IMR-90 (cell line): ENCODE results near the gene ZCWPW1. TPM values are rescaled to one million over a fixed set of nuclear protein-coding genes. Genes with fewer than 3 reads are reported as not detected.

Experiments used
- ATAC-seq: fragments of 200-7000 bp; cut with Tn5 transposase; 2 replicates; pipeline ENCODE4 v1.9.1; 2020; ENCODE audit warnings: low read depth, mild to moderate bottlenecking, moderate library complexity
- BruUV-seq: library from RNA; stranded (reverse); fragments of 400-500 nt; replicated peaks from 2 replicates; lab custom pipeline; 2021; lab: Mats Ljungman, UMichigan
- CTCF ChIA-PET: fragments of 300-600 bp; formaldehyde crosslinking; extraction: SDS; loops from one replicate; lab custom pipeline; 2021; ENCODE audit warnings: antibody characterized with exemption; lab: Yijun Ruan, JAX
- POLR2A ChIA-PET: fragments of 300-600 bp; sonication (Branson Sonifier 250); formaldehyde crosslinking; loops from one replicate; lab custom pipeline; 2022; ENCODE audit warnings: antibody characterized with exemption; ENCODE audit not compliant: unreplicated experiment; lab: Charles Lee
- DNase-seq: peaks from one replicate; pipeline ENCODE4 v3.0.0; 2013
- H2AFZ ChIP-seq: replicated peaks from 2 replicates; pipeline ENCODE3; 2013; ENCODE audit warnings: low read length, mild to moderate bottlenecking; ENCODE audit not compliant: poor library complexity
- H2AK5ac ChIP-seq: 2 replicates; pipeline ENCODE4 v1.6.1; 2013; ENCODE audit warnings: low read depth, low read length, inconsistent platforms
- H2AK9ac ChIP-seq: replicated peaks from 2 replicates; pipeline ENCODE3; 2013; ENCODE audit warnings: mild to moderate bottlenecking, low read depth, low read length, moderate library complexity; ENCODE audit not compliant: poor library complexity
- H2BK120ac ChIP-seq: 2 replicates; pipeline ENCODE4 v1.6.1; 2013; ENCODE audit warnings: low read depth, low read length, inconsistent platforms
- H2BK15ac ChIP-seq: 3 replicates; pipeline ENCODE4 v1.6.1; 2013; ENCODE audit warnings: low read depth, low read length, inconsistent platforms
- H2BK20ac ChIP-seq: 2 replicates; pipeline ENCODE4 v1.6.1; 2013; ENCODE audit warnings: low read depth, mild to moderate bottlenecking, inconsistent platforms, low read length, moderate library complexity
- H2BK5ac ChIP-seq: 2 replicates; pipeline ENCODE4 v1.6.1; 2013; ENCODE audit warnings: mild to moderate bottlenecking, low read depth, low read length, inconsistent platforms; ENCODE audit not compliant: poor library complexity, severe bottlenecking
- H3K14ac ChIP-seq: replicated peaks from 2 replicates; pipeline ENCODE4 v1.6.1; 2013; ENCODE audit warnings: low read depth, low read length, inconsistent platforms
- H3K18ac ChIP-seq: 2 replicates; pipeline ENCODE4 v1.6.1; 2013; ENCODE audit warnings: low read depth, low read length, control low read depth
- H3K23ac ChIP-seq: 2 replicates; pipeline ENCODE4 v1.6.1; 2013; ENCODE audit warnings: low read depth, low read length, inconsistent platforms
- H3K27ac ChIP-seq: 2 replicates; pipeline ENCODE4 v1.5.1; 2013; ENCODE audit warnings: mild to moderate bottlenecking, control low read depth, low read length; ENCODE audit not compliant: insufficient read depth
- H3K27me3 ChIP-seq: 2 replicates; pipeline ENCODE4 v1.6.1; 2013; ENCODE audit warnings: low read length; ENCODE audit not compliant: control insufficient read depth, insufficient read depth
- H3K36me3 ChIP-seq: 2 replicates; pipeline ENCODE4 v1.6.1; 2013; ENCODE audit warnings: low read length, mixed read lengths; ENCODE audit not compliant: control insufficient read depth, insufficient read depth
- H3K4ac ChIP-seq: 2 replicates; pipeline ENCODE4 v1.6.1; 2013; ENCODE audit warnings: low read depth, low read length, inconsistent platforms
- H3K4me1 ChIP-seq: 2 replicates; pipeline ENCODE4 v1.6.1; 2013; ENCODE audit warnings: low read length, mixed read lengths; ENCODE audit not compliant: control insufficient read depth, insufficient read depth
- H3K4me2 ChIP-seq: 2 replicates; pipeline ENCODE4 v1.6.1; 2013; ENCODE audit warnings: low read depth, mild to moderate bottlenecking, control low read depth, low read length, moderate library complexity
- H3K4me3 ChIP-seq: 2 replicates; pipeline ENCODE4 v1.5.1; 2013; ENCODE audit warnings: low read depth, mild to moderate bottlenecking, control low read depth, low read length, moderate library complexity; ENCODE audit not compliant: insufficient read depth
- H3K56ac ChIP-seq: 2 replicates; pipeline ENCODE4 v1.6.1; 2013; ENCODE audit warnings: low read length, inconsistent platforms; ENCODE audit not compliant: insufficient read depth; ENCODE audit errors: extremely low read depth
- H3K79me1 ChIP-seq, 2 experiments: 2 replicates each; pipeline ENCODE4 v1.6.1; 2013; ENCODE audit warnings: low read length in 2 of 2, inconsistent platforms in 1 of 2, low read depth in 1 of 2
- H3K9ac ChIP-seq: 2 replicates; pipeline ENCODE4 v1.6.1; 2013; ENCODE audit warnings: low read depth, low read length, control low read depth
- H3K9me1 ChIP-seq: 2 replicates; pipeline ENCODE4 v1.6.1; 2013; ENCODE audit warnings: low read length, inconsistent platforms; ENCODE audit not compliant: insufficient read depth
- H3K9me3 ChIP-seq: 2 replicates; pipeline ENCODE4 v1.6.1; 2013; ENCODE audit warnings: low read length; ENCODE audit not compliant: control insufficient read depth, insufficient read depth
- H4K20me1 ChIP-seq: 2 replicates; pipeline ENCODE4 v1.6.1; 2013; ENCODE audit warnings: low read length, inconsistent platforms; ENCODE audit not compliant: insufficient read depth
- H4K5ac ChIP-seq: 2 replicates; pipeline ENCODE4 v1.6.1; 2013; ENCODE audit warnings: mild to moderate bottlenecking, low read depth, low read length, control low read depth
- H4K8ac ChIP-seq, 2 experiments: 2 replicates each; pipeline ENCODE4 v1.6.1; 2013; ENCODE audit warnings: low read depth in 2 of 2, low read length in 2 of 2, control low read depth in 1 of 2, inconsistent platforms in 1 of 2
- H4K91ac ChIP-seq: 2 replicates; pipeline ENCODE4 v1.6.1; 2013; ENCODE audit warnings: low read depth, low read length, inconsistent platforms; ENCODE audit not compliant: insufficient read depth
- BHLHE40 ChIP-seq: fragments of 150-350 bp; IDR thresholded peaks from 2 replicates; pipeline ENCODE4 v1.6.1; 2016; ENCODE audit warnings: mild to moderate bottlenecking, low read depth, low read length
- CEBPB ChIP-seq: IDR thresholded peaks from 2 replicates; pipeline ENCODE4 v1.6.1; 2012; ENCODE audit warnings: low read depth, low read length, improper control_type of control experiment
- CHD1 ChIP-seq: IDR thresholded peaks from 2 replicates; pipeline ENCODE4 v1.6.1; 2012; ENCODE audit warnings: low read depth, low read length, improper control_type of control experiment
- CTCF ChIP-seq: conservative IDR thresholded peaks from 2 replicates; pipeline ENCODE4 v1.5.1; 2012; ENCODE audit warnings: mild to moderate bottlenecking, low read depth, low read length, improper control_type of control experiment
- FOS ChIP-seq: fragments of 150-350 bp; IDR thresholded peaks from 2 replicates; pipeline ENCODE4 v1.6.1; 2016; ENCODE audit warnings: low read depth, low read length
- MAFK ChIP-seq: IDR thresholded peaks from 2 replicates; pipeline ENCODE4 v1.6.1; 2012; ENCODE audit warnings: low read depth, low read length, improper control_type of control experiment
- MAZ ChIP-seq: IDR thresholded peaks from 2 replicates; pipeline ENCODE4 v1.6.1; 2012; ENCODE audit warnings: low read depth, mild to moderate bottlenecking, low read length, improper control_type of control experiment, moderate library complexity, borderline replicate concordance
- MXI1 ChIP-seq: IDR thresholded peaks from 2 replicates; pipeline ENCODE4 v1.6.1; 2012; ENCODE audit warnings: low read depth, mild to moderate bottlenecking, low read length, moderate library complexity, borderline replicate concordance
- NFE2L2 ChIP-seq: fragments of 150-350 bp; IDR thresholded peaks from 2 replicates; pipeline ENCODE4 v1.6.1; 2016; ENCODE audit warnings: low read depth, mild to moderate bottlenecking, low read length
- POLR2A ChIP-seq: IDR thresholded peaks from 2 replicates; pipeline ENCODE4 v1.6.1; 2012; ENCODE audit warnings: mild to moderate bottlenecking, low read depth, low read length
- RAD21 ChIP-seq: IDR thresholded peaks from 2 replicates; pipeline ENCODE4 v1.6.1; 2012; ENCODE audit warnings: low read length, improper control_type of control experiment
- RCOR1 ChIP-seq: IDR thresholded peaks from 2 replicates; pipeline ENCODE4 v1.6.1; 2012; ENCODE audit warnings: mild to moderate bottlenecking, low read length, improper control_type of control experiment; ENCODE audit not compliant: insufficient replicate concordance
- RFX5 ChIP-seq: IDR thresholded peaks from 2 replicates; pipeline ENCODE4 v1.8.0; 2012; ENCODE audit warnings: low read depth, mild to moderate bottlenecking, low read length, moderate library complexity
- SMC3 ChIP-seq: fragments of 150-350 bp; IDR thresholded peaks from 2 replicates; pipeline ENCODE4 v1.6.1; 2016; ENCODE audit warnings: low read depth, mild to moderate bottlenecking, antibody characterized with exemption, low read length, moderate library complexity
- USF2 ChIP-seq: fragments of 150-350 bp; IDR thresholded peaks from 2 replicates; pipeline ENCODE4 v1.6.1; 2017; ENCODE audit warnings: mild to moderate bottlenecking, antibody characterized with exemption, low read length, low read depth
- WGBS, 2 experiments: methylation state at CpG; one replicate each; pipeline versions ENCODE4 v1.1.5 to v1.1.7; 2013; ENCODE audit warnings: missing lambda C conversion rate in 2 of 2; ENCODE audit not compliant: insufficient read length in 1 of 2; ENCODE audit errors: extremely low coverage in 2 of 2; 5-methylcytosine and 5-hydroxymethylcytosine counted together
- dilution Hi-C: fragments of 300-500 bp; cut with HindIII; formaldehyde crosslinking; loops from one replicate; pipeline ENCODE4 v1.14.3; 2018; ENCODE audit warnings: low sequenced_read_pairs; ENCODE audit not compliant: unreplicated experiment
- in situ Hi-C: fragments of 300-500 bp; cut with MboI; formaldehyde crosslinking; loops from 3 replicates; pipeline ENCODE4 v1.14.3; 2019; ENCODE audit warnings: low sequenced_read_pairs, inconsistent platforms, mixed read lengths
- intact Hi-C: fragments of 100-400 bp; cut with micrococcal nuclease; formaldehyde crosslinking; loops from 2 replicates; pipeline ENCODE4 v1.10.0; 2022
- polyA plus RNA-seq, 3 experiments: library from polyadenylated mRNA; depleted of rRNA; stranded (reverse); fragments of >200 nt; gene quantifications; 2 replicates each; pipeline ENCODE4 v1.2.3, GENCODE V29; 2012; ENCODE audit warnings: low replicate concordance in 1 of 3
- total RNA-seq: library from RNA; depleted of rRNA; stranded (reverse); fragments of >200 nt; gene quantifications from 2 replicates; pipeline ENCODE4 v1.2.3, GENCODE V29; 2012
- TF ChIP-seq, protein P1 (sequence below): fragments of 150-350 bp; IDR thresholded peaks from 2 replicates; pipeline ENCODE4 v1.6.1; 2016; ENCODE audit warnings: low read depth, mild to moderate bottlenecking, low read length, moderate library complexity, borderline replicate concordance

The ZCWPW1 gene
- total and polyA plus RNA-seq, 2 of the 4 experiments (the other 2 are of a cell fraction) = 0.72 to 1.3 TPM

GRCh38 chr7:100457033-100457432 is 28.5 kb upstream of the ZCWPW1 start:
- Histone ChIP-seq H3K9me1 (no peaks in the 10 kb centered on the region), H2BK20ac (no peak overlapping the region), H3K4me3 (no peak overlapping the region), H4K8ac (no peak overlapping the region), H2AK5ac (no peak overlapping the region), H3K56ac (no peak overlapping the region), H3K14ac (no peak overlapping the region), H2AFZ (no peak overlapping the region), H4K20me1 (no peaks in the 10 kb centered on the region), H2BK5ac (no peak overlapping the region), H3K9ac (no peak overlapping the region), H3K4ac (no peak overlapping the region), H3K4me2 (no peak overlapping the region), H3K9me3 (no peaks in the 10 kb centered on the region), H2BK15ac (no peak overlapping the region), H3K27me3 (no peaks in the 10 kb centered on the region), H3K36me3 (peaks cover 3% of the 10 kb centered on the region; the same call in 1 of the 2 replicates), H3K27ac (no peak overlapping the region), H3K79me1 (no peaks in the 10 kb centered on the region), H3K18ac (no peak overlapping the region), H2BK120ac (no peak overlapping the region), H4K91ac (no peak overlapping the region), H3K23ac (no peak overlapping the region), H4K5ac (no peak overlapping the region), H3K4me1 (no peaks in the 10 kb centered on the region), H2AK9ac (peak overlapping the region; percentile 42)
- DNase-seq = no peak
- no TSS peak for BruUV-seq
- ATAC-seq = no peak
- WGBS, 2 experiments = no CpG with 5 or more reads among the region's 6 CpGs
- TF ChIP-seq RCOR1 (no peak), POLR2A (no peak), MAFK (no peak), RFX5 (no peak), FOS (no peak), MAZ (no peak), CEBPB (no peak), CTCF (no peak), USF2 (no peak), BHLHE40 (no peak), NFE2L2 (no peak), RAD21 (no peak), SMC3 (no peak), MXI1 (no peak), CHD1 (no peak)
- TF ChIP-seq, protein P1, sequence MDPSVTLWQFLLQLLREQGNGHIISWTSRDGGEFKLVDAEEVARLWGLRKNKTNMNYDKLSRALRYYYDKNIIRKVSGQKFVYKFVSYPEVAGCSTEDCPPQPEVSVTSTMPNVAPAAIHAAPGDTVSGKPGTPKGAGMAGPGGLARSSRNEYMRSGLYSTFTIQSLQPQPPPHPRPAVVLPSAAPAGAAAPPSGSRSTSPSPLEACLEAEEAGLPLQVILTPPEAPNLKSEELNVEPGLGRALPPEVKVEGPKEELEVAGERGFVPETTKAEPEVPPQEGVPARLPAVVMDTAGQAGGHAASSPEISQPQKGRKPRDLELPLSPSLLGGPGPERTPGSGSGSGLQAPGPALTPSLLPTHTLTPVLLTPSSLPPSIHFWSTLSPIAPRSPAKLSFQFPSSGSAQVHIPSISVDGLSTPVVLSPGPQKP = no peak
- dilution Hi-C loops = no loop called here
- intact Hi-C loops = no loop called here
- in situ Hi-C loops = loop anchor here (25.0 kb wide), 1 partner anchor 405 kb away; the partner anchor contains the start of genes SLC12A9 and TRIP6
- CTCF ChIA-PET = no interaction called here
- POLR2A ChIA-PET = no interaction called here
